Upper lobe of left lung (tissue), 6 donors: ENCODE measurements around the gene GPRC5C. TPM values are rescaled to one million over a fixed set of nuclear protein-coding genes. Genes with fewer than 3 reads are reported as not detected.

Source experiments
- ATAC-seq, 2 donors: fragments of 200-7000 bp; cut with Tn5 transposase; one replicate each; pipeline ENCODE4 v1.9.1; 2022; ENCODE audit warnings: mild to moderate bottlenecking in 2 of 2, moderate library complexity in 2 of 2; ENCODE audit not compliant: low FRiP score in 2 of 2
- DNase-seq, 2 donors: peaks; one replicate each; pipeline ENCODE4 v3.0.0-alpha.2; 2019 to 2020
- H3K27ac ChIP-seq, 4 donors: fragments of 200-600 bp; sonication (generic); one replicate each; pipeline ENCODE4 v1.5.1; 2016 to 2019
- H3K27me3 ChIP-seq, 4 donors: fragments of 200-600 bp; sonication (generic); one replicate each; pipeline ENCODE4 v1.5.1; 2017 to 2019
- H3K36me3 ChIP-seq, 4 donors: fragments of 200-600 bp; sonication (generic); one replicate each; pipeline ENCODE4 v1.5.1; 2016 to 2019
- H3K4me1 ChIP-seq, 4 donors: fragments of 200-600 bp; sonication (generic); one replicate each; pipeline ENCODE4 v1.5.1; 2018 to 2019
- H3K4me3 ChIP-seq, 4 donors: fragments of 200-600 bp; sonication (generic); one replicate each; pipeline ENCODE4 v1.5.1; 2017 to 2019; ENCODE audit warnings: mild to moderate bottlenecking in 2 of 4, moderate library complexity in 1 of 4
- H3K9me3 ChIP-seq, 4 donors: fragments of 200-600 bp; sonication (generic); one replicate each; pipeline ENCODE4 v1.5.1; 2018 to 2019
- EP300 ChIP-seq, 4 donors: sonication (generic); formaldehyde crosslinking; IDR thresholded peaks; one replicate each; pipeline ENCODE4 v1.5.1; 2017; ENCODE audit warnings: antibody characterized with exemption in 4 of 4, control low read depth in 2 of 4
- POLR2A ChIP-seq, 4 donors: fragments of 450-650 bp; IDR thresholded peaks; one replicate each; pipeline ENCODE4 v1.5.1; 2016 to 2017; ENCODE audit warnings: antibody characterized with exemption in 4 of 4, mild to moderate bottlenecking in 2 of 4
- POLR2AphosphoS5 ChIP-seq, 2 donors: sonication (generic); formaldehyde crosslinking; IDR thresholded peaks; one replicate each; pipeline ENCODE4 v1.5.1; 2017; ENCODE audit warnings: antibody characterized with exemption in 2 of 2
- WGBS, 2 donors: methylation state at CpG; one replicate each; pipeline ENCODE4 v1.1.5; 2017 to 2018; 5-methylcytosine and 5-hydroxymethylcytosine counted together
- total RNA-seq, 6 donors: library from RNA; depleted of rRNA in 4 of 6; stranded (reverse); fragments of >200 nt in 4 of 6; gene quantifications; one replicate each; pipeline versions ENCODE4 v1.1.0 to v1.2.1, GENCODE V29; 2016 to 2021
- TF ChIP-seq, protein P1 (sequence below), 6 experiments: fragments of 450-650 bp in 4 of 6; fragments of 200-600 bp in 2 of 6; sonication (generic) in 2 of 6; IDR thresholded peaks; one replicate each; pipeline ENCODE4 v1.5.1; 2016 to 2019; ENCODE audit warnings: antibody characterized with exemption in 6 of 6
- donor health status: DM: no; HTN: no; CAD: no; lungs with moderate emphysema.
- donor health status: DM: no; HTN: yes; CAD: no; lungs with severe emphysema.

Gene GPRC5C
- total RNA-seq, 6 donors from 2014 or later = 50.7 to 88.4 (median 56.4) TPM

DNA sequence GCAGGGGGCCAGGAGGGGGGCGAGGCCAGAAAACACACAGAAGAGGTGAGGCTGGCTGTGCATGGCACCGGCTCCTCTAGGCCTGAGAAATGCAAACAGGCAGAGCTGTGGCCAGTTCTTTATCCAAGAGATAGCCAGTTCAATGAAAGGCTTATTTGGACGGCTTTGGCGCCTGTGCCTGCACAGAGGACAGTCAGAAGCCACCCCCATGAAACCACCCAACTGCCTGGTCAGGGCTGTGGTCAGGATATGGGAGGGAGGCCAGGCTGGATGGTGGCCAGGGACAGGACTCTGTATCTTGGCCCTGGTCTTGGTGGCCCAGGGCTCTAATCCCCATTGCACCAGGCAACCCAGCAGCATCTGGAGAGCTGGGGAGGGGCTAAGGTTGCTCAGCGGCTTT, 24.5 kb upstream of the GPRC5C start:
- no peaks in the 10 kb centered on the region for H3K27me3 ChIP-seq
- no peaks in the 10 kb centered on the region for H3K36me3 ChIP-seq
- H3K4me1 ChIP-seq = peaks cover 0 to 11% (median 0%) of the 10 kb centered on the region in 4 donors
- H3K4me3 ChIP-seq = no peak overlapping the region
- ATAC-seq (no peak), DNase-seq (no peak)
- H3K27ac ChIP-seq = no peak overlapping the region
- no peaks in the 10 kb centered on the region for H3K9me3 ChIP-seq
- TF ChIP-seq POLR2A (IDR thresholded peaks at IDR 0.05) (no peak), EP300 (IDR thresholded peaks at IDR 0.05) (no peak), POLR2AphosphoS5 (IDR thresholded peaks at IDR 0.05) (no peak)
- TF ChIP-seq, protein P1, sequence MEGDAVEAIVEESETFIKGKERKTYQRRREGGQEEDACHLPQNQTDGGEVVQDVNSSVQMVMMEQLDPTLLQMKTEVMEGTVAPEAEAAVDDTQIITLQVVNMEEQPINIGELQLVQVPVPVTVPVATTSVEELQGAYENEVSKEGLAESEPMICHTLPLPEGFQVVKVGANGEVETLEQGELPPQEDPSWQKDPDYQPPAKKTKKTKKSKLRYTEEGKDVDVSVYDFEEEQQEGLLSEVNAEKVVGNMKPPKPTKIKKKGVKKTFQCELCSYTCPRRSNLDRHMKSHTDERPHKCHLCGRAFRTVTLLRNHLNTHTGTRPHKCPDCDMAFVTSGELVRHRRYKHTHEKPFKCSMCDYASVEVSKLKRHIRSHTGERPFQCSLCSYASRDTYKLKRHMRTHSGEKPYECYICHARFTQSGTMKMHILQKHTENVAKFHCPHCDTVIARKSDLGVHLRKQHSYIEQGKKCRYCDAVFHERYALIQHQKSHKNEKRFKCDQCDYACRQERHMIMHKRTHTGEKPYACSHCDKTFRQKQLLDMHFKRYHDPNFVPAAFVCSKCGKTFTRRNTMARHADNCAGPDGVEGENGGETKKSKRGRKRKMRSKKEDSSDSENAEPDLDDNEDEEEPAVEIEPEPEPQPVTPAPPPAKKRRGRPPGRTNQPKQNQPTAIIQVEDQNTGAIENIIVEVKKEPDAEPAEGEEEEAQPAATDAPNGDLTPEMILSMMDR (IDR thresholded peaks at IDR 0.05) = no peak
- WGBS, 2 donors = 81 to 82% methylated on average over 5 of the region's 5 CpGs

DNA sequence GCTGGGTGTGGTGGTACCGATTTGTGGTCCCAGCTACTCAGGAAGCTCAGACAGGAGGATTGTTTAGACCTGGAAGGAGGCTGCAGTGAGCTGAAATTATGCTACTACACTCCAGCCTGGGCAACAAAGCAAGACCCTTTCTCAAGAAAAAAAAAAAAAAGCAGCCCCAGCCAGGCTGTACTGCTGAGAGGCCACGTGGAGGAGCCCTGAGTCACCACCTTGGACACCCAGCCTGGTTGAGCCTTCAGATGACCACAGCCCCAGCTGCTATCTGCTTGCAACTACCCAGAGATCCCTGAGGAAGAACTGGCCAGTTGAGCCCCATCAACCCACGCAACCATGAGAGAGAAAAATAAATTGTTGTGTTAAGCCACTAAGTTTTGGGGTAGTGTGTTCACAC, 23.6 kb upstream of the GPRC5C start:
- Histone ChIP-seq H3K4me3 (no peak overlapping the region), H3K27me3 (no peaks in the 10 kb centered on the region), H3K9me3 (no peaks in the 10 kb centered on the region), H3K4me1 (peaks cover 0 to 11% (median 0%) of the 10 kb centered on the region in 4 donors), H3K36me3 (no peaks in the 10 kb centered on the region), H3K27ac (no peak overlapping the region)
- TF ChIP-seq POLR2AphosphoS5 (IDR thresholded peaks at IDR 0.05) (no peak), EP300 (IDR thresholded peaks at IDR 0.05) (no peak), POLR2A (IDR thresholded peaks at IDR 0.05) (no peak)
- TF ChIP-seq, protein P1 (IDR thresholded peaks at IDR 0.05) = no peak
- WGBS, 2 donors = 62 to 64% methylated on average over 3 of the region's 3 CpGs
- DNase-seq (peak in 1 of 2 donors; percentile 79), ATAC-seq (peak; percentile 49 to 71)

DNA sequence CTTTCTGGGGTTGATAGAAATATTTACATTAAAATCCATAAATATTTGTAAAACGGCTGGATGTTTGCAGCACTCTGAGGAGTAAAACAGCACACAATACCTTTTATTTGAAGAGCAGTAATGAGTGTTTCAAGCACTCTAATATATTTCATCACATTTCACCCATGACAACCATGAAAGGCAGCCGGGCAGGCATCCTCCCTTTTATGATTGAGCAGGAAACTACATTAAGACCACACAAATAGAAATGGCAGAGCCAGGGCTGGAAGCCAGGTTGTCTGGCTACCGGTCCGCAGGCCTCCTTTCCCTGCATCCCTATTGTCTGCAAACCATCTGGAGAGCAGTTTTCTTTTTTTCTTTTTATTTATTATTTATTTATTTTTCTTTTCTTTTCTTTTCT, 23.1 kb upstream of the GPRC5C start:
- DNase-seq (peak in 1 of 2 donors; percentile 74), ATAC-seq (peak; percentile 7 to 39)
- H3K4me1 ChIP-seq = peaks cover 0 to 11% (median 0%) of the 10 kb centered on the region in 4 donors
- H3K27me3 ChIP-seq = no peaks in the 10 kb centered on the region
- H3K9me3 ChIP-seq = no peaks in the 10 kb centered on the region
- TF ChIP-seq EP300 (IDR thresholded peaks at IDR 0.05) (no peak), POLR2A (IDR thresholded peaks at IDR 0.05) (no peak), POLR2AphosphoS5 (IDR thresholded peaks at IDR 0.05) (no peak)
- TF ChIP-seq, protein P1 (IDR thresholded peaks at IDR 0.05) = no peak
- H3K4me3 ChIP-seq = no peak overlapping the region
- H3K27ac ChIP-seq = no peak overlapping the region
- 36 to 42% methylated on average over 4 of the region's 4 CpGs for WGBS, 2 donors
- no peaks in the 10 kb centered on the region for H3K36me3 ChIP-seq

DNA sequence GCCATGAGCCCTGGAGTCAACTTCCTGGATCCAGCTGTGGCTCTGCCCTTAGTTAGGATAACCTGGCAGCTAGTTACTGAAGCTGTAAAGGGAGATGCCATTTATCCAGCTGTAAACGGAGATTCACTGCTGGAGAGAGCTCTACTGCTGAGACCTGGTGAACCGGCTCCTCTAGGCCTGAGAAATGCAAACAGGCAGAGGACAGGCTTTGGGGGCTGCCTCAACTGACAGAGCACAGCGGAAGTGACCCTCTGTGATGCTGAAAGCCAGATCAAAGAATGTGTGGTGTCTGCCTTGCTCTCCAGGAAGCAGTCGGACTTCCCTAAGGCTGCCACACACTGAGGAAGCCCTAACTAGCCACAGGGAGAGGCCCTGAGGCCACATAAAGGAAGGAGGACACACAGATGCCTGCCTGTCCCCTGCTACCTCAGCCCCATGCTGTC, 21.9 kb upstream of the GPRC5C start:
- 69 to 78% methylated on average over 4 of the region's 4 CpGs for WGBS, 2 donors

More for the DNA sequence above, 21.9 kb upstream of the GPRC5C start:
- Histone ChIP-seq H3K4me1 (peaks cover 0 to 11% (median 0%) of the 10 kb centered on the region in 4 donors), H3K4me3 (no peak overlapping the region), H3K27ac (no peak overlapping the region), H3K36me3 (no peaks in the 10 kb centered on the region), H3K9me3 (no peaks in the 10 kb centered on the region), H3K27me3 (no peaks in the 10 kb centered on the region)
- no peak for DNase-seq
- ATAC-seq = peak in 1 of 2 donors; percentile 25
- TF ChIP-seq EP300 (IDR thresholded peaks at IDR 0.05) = no peak
- no peak for TF ChIP-seq POLR2A (IDR thresholded peaks at IDR 0.05)
- TF ChIP-seq, protein P1 (IDR thresholded peaks at IDR 0.05) = no peak
